GM12878 (cell line): ENCODE measurements around the gene ASIC3. TPM values are rescaled to one million over a fixed set of nuclear protein-coding genes. Genes with fewer than 3 reads are reported as not detected.

Source experiments
- ATAC-seq: fragments of 200-7000 bp; cut with Tn5 transposase; 3 replicates; pipeline ENCODE4 v1.9.1; 2020; ENCODE audit warnings: mild to moderate bottlenecking, moderate library complexity
- BruUV-seq: library from RNA; stranded (reverse); fragments of 400-500 nt; replicated peaks from 2 replicates; lab custom pipeline; 2021; lab: Mats Ljungman, UMichigan
- CTCF ChIA-PET: fragments of 300-600 bp; sonication (Branson Sonifier 250); formaldehyde crosslinking; extraction: SDS; loops from one replicate; lab custom pipeline; 2021; ENCODE audit warnings: inconsistent platforms; lab: Yijun Ruan, JAX
- POLR2A ChIA-PET: fragments of 350-600 bp; formaldehyde crosslinking; extraction: SDS; loops from one replicate; lab custom pipeline; 2021; ENCODE audit warnings: inconsistent platforms; lab: Charles Lee
- RAD21 ChIA-PET: fragments of 300-600 bp; sonication (Branson Sonifier 250); formaldehyde crosslinking; loops from one replicate; lab custom pipeline; 2023; ENCODE audit warnings: antibody characterized with exemption; ENCODE audit not compliant: unreplicated experiment; lab: Charles Lee
- SMC1A ChIA-PET: fragments of 300-600 bp; sonication (Branson Sonifier 250); formaldehyde crosslinking; loops from one replicate; lab custom pipeline; 2023; ENCODE audit not compliant: unreplicated experiment, uncharacterized antibody; lab: Charles Lee
- DNase-seq: peaks from one replicate; pipeline ENCODE4 v3.0.0-alpha.2; 2011; ENCODE audit warnings: low read depth, low spot score
- FAIRE-seq: peaks from 3 replicates; lab custom pipeline; 2011; peaks lifted over from hg19 to GRCh38; lab: Jason Lieb, UNC
- H2AFZ ChIP-seq: 2 replicates; pipeline ENCODE4 v1.6.0; 2011; ENCODE audit warnings: low read depth, low read length, control low read depth; ENCODE audit not compliant: control insufficient read depth
- H3K27ac ChIP-seq: 2 replicates; pipeline ENCODE4 v1.5.1; 2011; ENCODE audit warnings: control low read depth; ENCODE audit not compliant: control insufficient read depth, insufficient read depth
- H3K27me3 ChIP-seq, 2 experiments: replicated peaks in 1 of 2; 2 replicates each; pipeline versions ENCODE4 v1.6.0 to v1.6.1; 2011; ENCODE audit warnings: low read length in 1 of 2; ENCODE audit not compliant: control insufficient read depth in 2 of 2, insufficient read depth in 2 of 2
- H3K36me3 ChIP-seq, 2 experiments: 2 replicates each; pipeline ENCODE4 v1.5.1; 2011; ENCODE audit warnings: low read length in 1 of 2; ENCODE audit not compliant: control insufficient read depth in 2 of 2, insufficient read depth in 2 of 2
- H3K4me1 ChIP-seq: 2 replicates; pipeline ENCODE4 v1.6.1; 2011; ENCODE audit warnings: mild to moderate bottlenecking, low read length, moderate library complexity, mixed read lengths; ENCODE audit not compliant: control insufficient read depth, insufficient read depth
- H3K4me2 ChIP-seq: 2 replicates; pipeline ENCODE4 v1.6.0; 2011; ENCODE audit warnings: control low read depth; ENCODE audit not compliant: control insufficient read depth, insufficient read depth
- H3K4me3 ChIP-seq: fragments of 200-600 bp; sonication (generic); 2 replicates; pipeline ENCODE4 v1.5.1; 2016
- H3K79me2 ChIP-seq: 2 replicates; pipeline ENCODE4 v1.6.0; 2011; ENCODE audit warnings: low read length; ENCODE audit not compliant: control insufficient read depth, insufficient read depth
- H3K9ac ChIP-seq: 2 replicates; pipeline ENCODE4 v1.8.0; 2011; ENCODE audit warnings: low read length, control low read depth, mixed read lengths; ENCODE audit not compliant: control insufficient read depth, insufficient read depth
- H3K9me3 ChIP-seq: replicated peaks from 3 replicates; pipeline ENCODE4 v1.5.1; 2011; ENCODE audit warnings: mild to moderate bottlenecking, low read length; ENCODE audit not compliant: control insufficient read depth, insufficient read depth
- H4K20me1 ChIP-seq: 2 replicates; pipeline ENCODE4 v1.6.0; 2011; ENCODE audit not compliant: control insufficient read depth, insufficient read depth
- HDGF ChIP-seq: fragments of 450-650 bp; IDR thresholded peaks from 2 replicates; pipeline ENCODE4 v1.6.1; 2016; ENCODE audit warnings: antibody characterized with exemption
- NFYB ChIP-seq: IDR thresholded peaks from 2 replicates; pipeline ENCODE4 v1.6.1; 2011; ENCODE audit warnings: low read depth, mild to moderate bottlenecking, low read length, improper control_type of control experiment, moderate library complexity; ENCODE audit not compliant: insufficient read depth
- RB1 ChIP-seq: fragments of 450-650 bp; formaldehyde crosslinking; IDR thresholded peaks from 2 replicates; pipeline ENCODE4 v1.6.1; 2017; ENCODE audit warnings: mild to moderate bottlenecking, borderline replicate concordance
- SMC3 ChIP-seq: IDR thresholded peaks from 2 replicates; pipeline ENCODE4 v1.6.1; 2011; ENCODE audit warnings: low read length, improper control_type of control experiment, borderline replicate concordance
- ZBED1 ChIP-seq: IDR thresholded peaks from 2 replicates; pipeline ENCODE4 v1.6.1; 2016; ENCODE audit warnings: borderline replicate concordance
- ZBTB33 ChIP-seq: fragments of 450-650 bp; IDR thresholded peaks from 2 replicates; pipeline ENCODE4 v1.6.1; 2017; ENCODE audit warnings: mild to moderate bottlenecking
- WGBS: methylation state at CpG from one replicate; pipeline ENCODE4 v1.1.6; 2016; ENCODE audit warnings: low lambda C conversion rate; ENCODE audit not compliant: insufficient replicate concordance, insufficient coverage; ENCODE audit errors: missing lambda C conversion rate; 5-methylcytosine and 5-hydroxymethylcytosine counted together
- in situ Hi-C: fragments of 300-500 bp; cut with MboI; formaldehyde crosslinking; loops from 9 replicates; pipeline ENCODE4 v1.14.3; 2018; ENCODE audit warnings: mixed read lengths
- intact Hi-C: fragments of 100-400 bp; cut with micrococcal nuclease; formaldehyde crosslinking; loops from one replicate; pipeline ENCODE4 v1.14.2; 2022; ENCODE audit not compliant: unreplicated experiment
- polyA plus RNA-seq, 11 experiments: library from polyadenylated mRNA; depleted of rRNA in 4 of 11; unstranded in 6 of 11; stranded (reverse) in 5 of 11; fragments of >200 nt; fragmentation: Nextera tagmentation in 4 of 11; fragmentation: Illumina TruSeq in 1 of 11; extraction: Ambion mirVana in 4 of 11; extraction: Trizol in 1 of 11; gene quantifications; 1 replicate in 1 of 11; 2 replicates in 10 of 11; pipeline versions ENCODE4 v1.2.1 to v1.2.3, GENCODE V29; 2011 to 2016; ENCODE audit warnings: inconsistent platforms in 2 of 11, missing spikeins in 2 of 11, low read depth in 1 of 11
- total RNA-seq, 4 experiments: library from RNA; depleted of rRNA in 3 of 4; stranded (reverse); fragments of >200 nt in 3 of 4; fragmentation: Illumina TruSeq in 1 of 4; extraction: Trizol in 1 of 4; gene quantifications; 2 replicates each; pipeline versions ENCODE4 v1.2.1 to v1.2.3, GENCODE V29; 2013 to 2021

The ASIC3 gene
- total and polyA plus RNA-seq, 10 of the 15 experiments (the other 5 are each of a cell fraction or from before 2014, with no cell fraction given): 0.07 to 1.0 (median 0.44) TPM; not detected in 4

- ChIA-PET CTCF (interaction anchor here (3.4 kb wide), 1 partner anchor 16 kb away, joined by 19 read pairs; no protein-coding TSS in a partner anchor), SMC1A (no interaction called here), POLR2A (no interaction called here), RAD21 (interaction anchor here (1.0 kb wide), 1 partner anchor 15 kb away, joined by 3 read pairs; no protein-coding TSS in a partner anchor)
- no peak for DNase-seq
- no peak overlapping the region for H2AFZ ChIP-seq
- WGBS: 99% methylated on average over 6 of the region's 6 CpGs
- FAIRE-seq: no peak
- no TSS peak for BruUV-seq
- H3K4me3 ChIP-seq: no peak overlapping the region
- H3K27me3 ChIP-seq: no peaks in the 10 kb centered on the region
- H3K79me2 ChIP-seq: peaks cover 57% of the 10 kb centered on the region
- intact Hi-C loops: no loop called here
- H3K9ac ChIP-seq: no peak overlapping the region
- H4K20me1 ChIP-seq: no peaks in the 10 kb centered on the region; the same call in 1 of the 2 replicates
- H3K9me3 ChIP-seq: no peaks in the 10 kb centered on the region
- ATAC-seq: no peak
- in situ Hi-C loops: no loop called here
- no peak overlapping the region for H3K27ac ChIP-seq
- no peak for TF ChIP-seq SMC3
- no peak for TF ChIP-seq ZBTB33
- no peak for TF ChIP-seq ZBED1
- no peak for TF ChIP-seq HDGF
- TF ChIP-seq NFYB: no peak
- TF ChIP-seq RB1: no peak
- H3K36me3 ChIP-seq: peaks cover 0 to 5% of the 10 kb centered on the region in 2 experiments; a peak in 2 of 4 replicates
- H3K4me1 ChIP-seq: peaks cover 7% of the 10 kb centered on the region
- H3K4me2 ChIP-seq: no peak overlapping the region
Measured at GRCh38 chr7:151093748-151094147, 45.4 kb downstream of the ASIC3 start.
